SH-SY5Y (cell line): ENCODE data around the gene SLC44A1.

Source experiments
- GATA2 ChIP-seq: IDR thresholded peaks from 2 replicates; pipeline ENCODE4 v1.6.1; 2011; ENCODE audit warnings: mild to moderate bottlenecking, low read depth, low read length
- GATA3 ChIP-seq: IDR thresholded peaks from 2 replicates; pipeline ENCODE4 v1.6.1; 2011; ENCODE audit warnings: low read depth, mild to moderate bottlenecking, low read length, moderate library complexity

The SLC44A1 gene

DNA sequence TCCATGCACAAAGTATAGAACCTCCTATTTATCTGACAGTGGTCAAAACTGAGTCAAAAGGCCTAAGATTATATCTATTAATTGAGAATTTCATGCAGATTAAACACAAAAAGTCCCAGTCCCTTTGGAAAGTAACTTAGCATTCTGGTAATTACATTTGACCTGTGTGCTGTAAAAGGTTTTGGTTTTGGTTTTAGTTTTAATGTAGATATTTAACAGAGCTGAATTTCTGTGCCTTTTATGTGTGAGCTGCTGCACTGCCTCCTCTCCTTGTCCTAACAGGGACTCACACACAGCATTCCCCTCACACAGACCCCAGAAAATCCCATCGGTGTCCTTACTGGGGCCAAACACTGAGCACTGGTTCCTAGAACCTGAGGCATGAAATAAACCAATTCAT lies 172.4 kb downstream of the SLC44A1 start:
- TF ChIP-seq GATA2 (no peak), GATA3 (no peak)

DNA sequence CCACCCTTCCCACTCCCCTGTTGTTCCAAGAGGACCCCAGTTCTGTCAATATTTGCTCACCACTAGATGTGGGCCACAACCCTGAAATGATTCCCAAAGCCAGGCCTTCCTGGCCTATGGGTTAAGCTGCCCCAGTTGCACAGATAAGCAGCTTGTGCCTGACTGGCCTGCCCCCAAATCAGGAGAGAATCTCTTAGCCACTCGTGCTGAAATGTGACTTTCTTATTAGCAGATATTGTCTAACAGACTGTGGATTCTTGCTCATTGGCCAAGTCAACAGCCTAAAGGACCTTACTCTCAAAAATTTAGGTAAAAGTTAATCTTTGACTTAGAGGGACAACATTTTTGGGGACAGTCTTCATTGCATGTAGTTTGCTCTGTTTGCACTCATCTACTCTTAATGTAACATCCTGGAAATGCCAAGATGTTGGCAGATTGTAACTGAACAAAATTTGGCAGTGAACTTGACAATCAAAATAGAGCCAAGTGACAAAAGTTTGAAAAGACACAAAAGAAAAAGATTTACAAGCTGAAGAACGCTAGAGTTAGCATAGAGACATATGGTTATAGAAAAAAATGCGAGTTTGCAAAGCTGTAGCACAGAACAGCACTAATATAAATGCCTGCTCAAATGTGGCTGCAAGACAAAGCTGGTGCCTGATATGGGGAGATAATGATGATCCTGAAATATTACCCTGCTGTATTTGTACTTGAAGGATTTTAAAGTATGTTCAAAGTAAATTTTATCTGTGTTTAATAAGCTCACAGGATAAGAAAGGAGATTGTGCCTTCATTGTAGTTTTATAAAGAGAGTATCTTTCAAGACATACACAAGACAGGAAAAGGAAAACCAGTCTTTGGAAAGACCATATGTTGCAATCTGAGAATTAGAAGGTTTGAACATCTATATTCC lies 174.4 kb downstream of the SLC44A1 start:
- no peak for TF ChIP-seq GATA2
- TF ChIP-seq GATA3: no peak

DNA sequence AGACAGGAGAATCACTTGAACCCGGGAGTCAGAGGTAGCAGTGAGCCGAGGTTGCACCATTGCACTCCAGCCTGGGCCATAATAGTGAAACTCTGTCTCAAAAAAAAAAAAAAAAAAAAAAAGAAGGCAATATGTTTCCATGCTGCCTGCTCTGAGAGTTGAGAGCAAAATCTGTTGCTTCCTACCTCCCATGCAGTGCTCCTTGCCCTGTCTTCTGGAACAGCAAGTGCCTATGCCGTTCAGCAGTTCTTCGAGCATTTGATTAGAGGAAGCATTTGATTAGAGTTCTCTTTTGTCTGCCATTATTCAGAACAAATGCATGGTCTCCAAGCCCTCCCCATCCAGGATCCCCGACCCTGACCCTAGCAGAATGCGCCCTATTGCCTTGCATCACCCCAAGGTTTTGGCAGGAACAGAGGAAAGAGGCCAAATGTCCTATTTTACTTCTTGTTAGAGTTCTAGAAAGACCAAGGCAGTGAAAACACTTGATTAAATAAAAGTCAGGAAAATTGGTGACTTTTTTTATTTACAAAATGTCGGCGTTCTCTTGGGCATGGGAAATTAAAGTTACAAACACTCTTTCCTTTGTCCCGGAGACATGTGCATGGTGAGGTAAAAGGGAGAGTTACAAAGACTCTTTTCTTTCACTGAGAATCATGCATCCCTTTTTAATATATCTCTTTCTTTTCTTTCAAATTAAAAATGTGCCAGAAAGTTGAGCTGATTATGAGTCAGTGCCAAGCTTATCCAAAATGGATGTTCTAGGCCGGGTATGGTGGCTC lies 175.6 kb downstream of the SLC44A1 start:
- TF ChIP-seq GATA3 (no peak), GATA2 (no peak)

DNA sequence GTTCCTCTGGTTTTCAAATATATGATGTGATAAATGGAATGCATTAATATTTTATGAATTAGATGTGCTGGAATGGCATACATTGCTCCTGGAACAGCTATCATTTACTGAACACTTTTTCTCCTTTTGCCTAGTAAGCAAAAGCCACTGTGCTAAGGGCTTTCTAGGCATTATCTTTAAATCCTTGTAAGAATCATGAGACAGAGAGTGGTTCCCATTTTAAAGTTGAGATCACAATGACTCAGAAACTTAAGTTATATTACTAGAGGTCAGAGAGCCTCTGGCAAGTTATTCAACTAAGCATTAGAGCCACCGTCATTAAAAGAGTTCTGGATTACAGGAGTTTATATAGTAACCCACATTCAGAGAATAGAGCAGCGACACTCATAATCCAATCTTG lies 176.7 kb downstream of the SLC44A1 start:
- TF ChIP-seq GATA2 (no peak), GATA3 (no peak)

- TF ChIP-seq GATA2 (no peak), GATA3 (no peak)
These were observed 177.4 kb downstream of the SLC44A1 start for GRCh38 chr9:105421864-105422263.

DNA sequence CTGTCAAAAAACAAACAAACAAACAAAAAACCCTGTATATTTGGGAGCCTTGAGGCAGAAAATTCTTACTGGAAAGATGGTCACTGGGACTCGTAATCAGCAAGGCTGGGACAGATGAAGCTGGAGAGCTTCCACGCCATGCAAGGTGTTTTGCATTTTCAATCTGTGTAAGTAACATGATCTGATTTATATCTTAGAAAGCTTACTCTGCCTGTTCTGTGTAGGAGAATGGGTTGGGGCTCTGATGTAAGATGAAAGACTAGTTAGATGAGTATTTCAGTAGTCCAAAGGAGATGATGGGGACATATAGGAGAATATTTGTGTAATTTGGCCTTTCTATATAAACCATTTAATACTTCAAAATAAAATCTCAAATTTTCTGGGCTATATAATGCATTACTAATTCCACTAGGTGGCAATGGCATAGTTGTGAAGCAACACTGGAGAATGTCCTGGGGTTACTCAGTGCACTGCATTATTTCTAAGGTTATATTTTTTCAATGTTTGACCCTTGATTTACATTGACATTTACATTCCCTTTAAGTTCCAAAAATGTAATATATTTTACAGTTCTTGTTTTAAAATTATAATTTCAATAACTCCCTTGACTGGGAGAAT lies 181.5 kb downstream of the SLC44A1 start:
- TF ChIP-seq GATA3 (no peak), GATA2 (no peak)

- TF ChIP-seq GATA3 (no peak), GATA2 (no peak)
These were observed 182.2 kb downstream of the SLC44A1 start for GRCh38 chr9:105426657-105427056.

- TF ChIP-seq GATA3 (no peak), GATA2 (no peak)
These were observed 187.2 kb downstream of the SLC44A1 start for GRCh38 chr9:105431424-105432246.

DNA sequence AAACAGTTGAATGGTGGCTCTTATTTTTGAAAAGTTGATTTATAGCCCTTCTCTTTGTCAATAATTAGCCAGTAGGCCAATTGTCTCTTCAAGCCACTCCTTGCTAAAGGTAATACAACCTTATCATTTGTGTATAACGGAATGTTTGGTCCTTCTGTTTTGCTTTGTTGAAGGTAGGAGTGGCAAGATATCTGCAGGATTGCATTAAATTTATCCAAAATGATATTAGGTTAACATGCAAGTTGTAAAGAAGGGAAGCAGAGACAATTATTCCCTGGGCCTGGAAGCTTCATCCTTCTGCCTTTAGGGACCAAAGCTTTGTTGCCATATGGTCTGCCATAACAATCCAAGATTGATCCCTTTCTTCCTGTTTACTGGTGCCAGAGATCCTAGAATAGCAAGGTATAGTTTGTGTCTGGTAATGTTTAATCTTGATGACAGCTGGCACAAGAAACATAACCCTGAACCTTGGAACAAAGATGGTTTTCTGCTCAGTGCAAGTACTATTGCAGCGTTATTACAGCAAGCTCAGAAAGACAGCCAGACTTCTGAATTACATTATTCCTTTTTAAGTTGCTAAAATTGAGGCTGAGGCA lies 187.9 kb downstream of the SLC44A1 start:
- TF ChIP-seq GATA3: no peak
- TF ChIP-seq GATA2: no peak

DNA sequence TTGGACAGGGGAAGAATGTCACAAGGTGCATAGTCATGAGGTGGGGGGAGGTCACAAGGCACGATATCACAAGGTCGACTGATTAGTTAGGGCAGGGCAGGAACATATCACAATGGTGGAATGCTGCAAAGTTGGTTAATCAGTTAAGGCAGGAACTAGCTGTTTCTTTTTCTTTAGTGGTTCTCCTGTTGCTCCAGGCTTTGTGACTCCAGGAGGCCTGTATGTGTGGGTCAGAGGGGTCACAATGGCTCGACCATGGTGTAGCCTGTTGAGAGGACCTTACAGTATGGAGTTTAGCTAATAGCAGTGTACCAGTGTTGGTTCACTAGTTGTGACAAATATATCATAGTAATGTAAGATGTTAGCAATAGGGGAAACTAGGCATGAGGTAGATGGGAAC lies 191.0 kb downstream of the SLC44A1 start:
- TF ChIP-seq GATA3: no peak
- TF ChIP-seq GATA2: no peak

DNA sequence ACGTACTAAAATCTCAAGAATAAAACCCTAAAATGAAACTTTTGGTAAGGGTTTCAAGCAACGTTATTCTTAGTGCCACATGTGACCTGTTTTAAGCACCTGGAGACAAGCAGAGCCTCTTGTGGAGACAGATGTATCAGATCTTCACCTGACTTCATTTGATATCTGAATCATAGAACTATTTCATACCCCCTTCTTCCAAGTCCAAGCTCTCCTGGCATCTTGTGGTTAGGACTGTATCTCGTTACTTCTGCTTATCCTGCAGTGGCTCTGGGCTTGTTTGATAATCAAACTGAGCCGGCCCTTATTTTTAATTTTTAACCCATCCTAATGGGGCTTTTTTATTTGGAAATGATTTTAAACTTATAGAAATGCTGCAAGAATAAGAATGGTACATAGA lies 192.3 kb downstream of the SLC44A1 start:
- TF ChIP-seq GATA2: no peak
- no peak for TF ChIP-seq GATA3

GRCh38 chr9:105437704-105438103 lies 193.3 kb downstream of the SLC44A1 start:
- TF ChIP-seq GATA2: no peak
- TF ChIP-seq GATA3: no peak

DNA sequence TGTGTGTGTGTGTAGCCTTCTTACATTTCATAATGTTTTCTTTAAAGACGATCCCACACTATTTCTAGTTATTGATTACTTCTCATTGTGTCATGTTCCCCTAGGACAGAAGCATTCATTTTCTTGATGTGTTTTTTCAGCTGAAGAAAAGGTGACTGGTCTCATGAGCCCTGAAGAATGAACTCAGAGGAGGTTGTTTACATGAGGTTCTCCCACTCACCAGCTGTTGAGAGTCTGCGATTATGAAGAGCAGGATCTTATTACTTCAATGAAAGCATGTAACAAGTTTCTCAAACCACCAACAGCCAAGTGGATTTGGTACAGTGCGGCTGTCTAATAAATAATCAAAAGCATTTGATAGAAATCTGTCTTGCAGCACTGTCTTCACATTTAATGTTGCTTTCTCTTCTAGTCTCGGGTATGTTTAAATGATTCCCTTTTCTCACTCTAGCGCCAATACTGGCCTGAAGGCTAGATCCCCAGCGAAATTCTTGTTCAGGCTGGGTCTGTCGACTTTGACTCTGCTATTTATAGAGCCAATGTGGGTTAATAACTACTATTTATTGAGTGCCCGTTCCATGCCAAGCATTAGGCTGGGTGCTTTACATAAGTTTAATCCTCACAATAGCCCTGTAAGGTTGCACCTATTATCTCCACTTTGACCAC lies 193.8 kb downstream of the SLC44A1 start:
- no peak for TF ChIP-seq GATA3

DNA sequence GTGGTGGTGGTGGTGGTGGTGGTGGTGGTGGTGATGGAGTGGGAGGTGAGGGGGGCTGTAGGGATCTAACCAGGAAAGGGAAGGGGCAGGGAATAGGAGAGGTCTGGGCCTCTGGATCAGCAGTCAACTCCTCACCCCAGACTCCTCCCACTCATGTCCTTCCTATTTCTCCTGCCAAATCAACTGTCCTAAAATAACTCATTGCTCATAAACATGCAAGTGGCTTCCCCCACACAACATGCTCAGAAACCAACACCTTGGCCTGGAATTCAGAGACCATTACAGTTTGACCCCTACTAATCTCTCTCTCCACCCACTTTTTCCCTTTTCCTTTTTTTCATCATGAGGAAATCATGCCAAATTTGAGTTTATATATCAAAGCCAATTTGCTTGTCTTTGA lies 195.0 kb downstream of the SLC44A1 start:
- TF ChIP-seq GATA2 (no peak), GATA3 (no peak)
